Retinal pigment epithelial cell (primary cell): ENCODE measurements around the gene ATG2B.

Source experiments
- DNase-seq: peaks from one replicate; pipeline ENCODE4 v3.0.0-alpha.2; 2010; ENCODE audit warnings: low read depth
- H3K4me3 ChIP-seq: 2 replicates; pipeline ENCODE4 v1.5.1; 2011; ENCODE audit warnings: mild to moderate bottlenecking, low read length, control low read depth, moderate library complexity
- TF ChIP-seq, protein P1 (sequence below): conservative IDR thresholded peaks from 2 replicates; pipeline ENCODE4 v1.5.1; 2011; ENCODE audit warnings: low read depth, low read length, control low read depth, inconsistent platforms

The ATG2B gene

DNA sequence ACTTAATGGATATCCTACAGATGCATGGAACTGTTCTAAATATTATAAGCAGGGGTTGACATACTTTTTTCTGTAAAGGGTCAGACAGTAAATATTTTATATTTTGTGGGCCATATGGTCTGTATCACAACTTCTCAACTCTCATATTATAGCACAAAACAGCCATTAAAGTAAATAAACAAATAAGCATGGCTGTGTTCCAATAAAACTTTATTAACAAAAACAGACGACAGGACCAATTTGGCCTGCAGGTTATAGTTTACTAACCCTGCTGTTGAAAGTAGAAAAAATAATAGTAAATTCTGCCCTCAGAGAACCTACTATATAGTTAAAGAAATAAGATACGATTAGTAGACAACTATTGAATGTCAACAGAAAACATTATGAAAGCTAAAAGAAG, 17.5 kb downstream of the ATG2B start:
- DNase-seq, result no peak
- TF ChIP-seq, protein P1, sequence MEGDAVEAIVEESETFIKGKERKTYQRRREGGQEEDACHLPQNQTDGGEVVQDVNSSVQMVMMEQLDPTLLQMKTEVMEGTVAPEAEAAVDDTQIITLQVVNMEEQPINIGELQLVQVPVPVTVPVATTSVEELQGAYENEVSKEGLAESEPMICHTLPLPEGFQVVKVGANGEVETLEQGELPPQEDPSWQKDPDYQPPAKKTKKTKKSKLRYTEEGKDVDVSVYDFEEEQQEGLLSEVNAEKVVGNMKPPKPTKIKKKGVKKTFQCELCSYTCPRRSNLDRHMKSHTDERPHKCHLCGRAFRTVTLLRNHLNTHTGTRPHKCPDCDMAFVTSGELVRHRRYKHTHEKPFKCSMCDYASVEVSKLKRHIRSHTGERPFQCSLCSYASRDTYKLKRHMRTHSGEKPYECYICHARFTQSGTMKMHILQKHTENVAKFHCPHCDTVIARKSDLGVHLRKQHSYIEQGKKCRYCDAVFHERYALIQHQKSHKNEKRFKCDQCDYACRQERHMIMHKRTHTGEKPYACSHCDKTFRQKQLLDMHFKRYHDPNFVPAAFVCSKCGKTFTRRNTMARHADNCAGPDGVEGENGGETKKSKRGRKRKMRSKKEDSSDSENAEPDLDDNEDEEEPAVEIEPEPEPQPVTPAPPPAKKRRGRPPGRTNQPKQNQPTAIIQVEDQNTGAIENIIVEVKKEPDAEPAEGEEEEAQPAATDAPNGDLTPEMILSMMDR, result no peak
- no peak overlapping the region for H3K4me3 ChIP-seq

DNA sequence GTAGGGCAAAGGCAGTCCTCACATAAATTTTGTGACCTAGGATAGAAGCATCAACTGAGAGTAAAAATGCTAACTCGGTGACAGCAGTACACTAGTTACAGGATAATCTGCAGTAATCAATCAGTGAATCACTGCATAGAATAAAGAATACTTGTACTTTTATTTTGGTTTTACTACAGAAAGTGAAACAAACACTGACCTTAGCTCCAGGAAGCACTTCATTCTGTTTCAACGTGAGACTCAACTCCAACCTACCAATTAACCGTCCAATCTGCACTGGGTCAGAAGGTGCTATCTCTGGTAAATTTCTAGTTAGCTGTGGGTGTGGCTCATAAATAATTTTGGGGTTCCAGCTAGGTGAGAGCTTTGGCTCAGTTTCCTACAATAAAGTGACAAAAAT, 21.8 kb downstream of the ATG2B start:
- TF ChIP-seq, protein P1, result no peak
- DNase-seq, result no peak
- H3K4me3 ChIP-seq, result no peak overlapping the region

DNA sequence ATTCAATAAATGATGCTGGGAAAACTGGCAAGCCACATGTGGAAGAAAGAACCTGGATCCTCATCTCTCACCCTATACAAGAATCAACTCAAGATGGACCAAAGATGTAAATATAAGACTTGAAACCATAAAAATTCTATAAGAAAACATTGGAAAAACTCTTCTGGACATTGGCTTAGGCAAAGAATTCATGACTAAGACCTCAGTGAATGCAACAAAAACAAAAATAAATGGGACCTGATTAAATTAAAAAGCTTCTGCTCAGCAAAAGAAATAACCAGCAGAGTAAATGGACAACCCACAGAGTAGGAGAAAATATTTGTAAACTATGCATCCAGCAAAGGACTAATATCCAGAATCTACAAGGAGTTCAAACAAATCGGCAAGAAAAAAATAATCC, 24.6 kb downstream of the ATG2B start:
- no peak overlapping the region for H3K4me3 ChIP-seq
- TF ChIP-seq, protein P1, result no peak
- no peak for DNase-seq

DNA sequence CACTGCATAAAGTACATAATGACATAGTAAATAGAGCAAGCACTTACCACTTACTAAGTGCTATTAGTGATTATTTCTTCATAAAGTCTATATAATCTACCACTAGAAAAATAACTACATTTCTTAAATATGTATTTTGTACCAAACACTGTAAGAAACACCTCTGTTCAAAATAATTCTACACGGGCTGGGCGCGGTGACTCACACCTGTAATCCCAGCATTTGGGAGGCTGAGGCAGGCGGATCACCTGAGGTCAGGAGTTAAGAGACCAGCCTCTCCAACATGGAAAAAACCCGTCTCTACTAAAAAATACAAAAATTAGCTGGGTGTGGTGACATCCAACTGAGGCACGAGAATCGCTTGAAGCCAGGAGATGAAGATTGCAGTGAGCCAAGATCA, 38.9 kb downstream of the ATG2B start:
- DNase-seq, result no peak
- TF ChIP-seq, protein P1, result no peak
- no peak overlapping the region for H3K4me3 ChIP-seq

DNA sequence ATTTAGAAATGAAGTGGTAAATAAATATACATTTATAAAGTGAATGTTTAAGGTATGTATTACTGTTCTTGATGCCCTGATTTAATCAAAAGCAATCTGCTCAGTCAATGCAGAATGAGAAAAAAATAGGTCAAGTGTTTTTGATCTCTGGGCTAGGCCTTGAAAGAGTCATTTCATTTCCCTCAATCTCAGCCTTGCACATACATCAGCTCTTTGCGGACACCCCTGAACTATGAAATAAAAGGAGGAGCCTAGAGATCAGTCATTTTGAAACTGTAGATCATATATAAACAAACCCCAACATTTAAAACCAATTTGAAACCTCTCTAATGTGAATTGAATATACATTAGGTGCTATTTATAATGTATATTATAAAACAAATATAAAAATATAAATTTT, 42.5 kb downstream of the ATG2B start:
- H3K4me3 ChIP-seq, result no peak overlapping the region
- TF ChIP-seq, protein P1, result no peak
- no peak for DNase-seq

DNA sequence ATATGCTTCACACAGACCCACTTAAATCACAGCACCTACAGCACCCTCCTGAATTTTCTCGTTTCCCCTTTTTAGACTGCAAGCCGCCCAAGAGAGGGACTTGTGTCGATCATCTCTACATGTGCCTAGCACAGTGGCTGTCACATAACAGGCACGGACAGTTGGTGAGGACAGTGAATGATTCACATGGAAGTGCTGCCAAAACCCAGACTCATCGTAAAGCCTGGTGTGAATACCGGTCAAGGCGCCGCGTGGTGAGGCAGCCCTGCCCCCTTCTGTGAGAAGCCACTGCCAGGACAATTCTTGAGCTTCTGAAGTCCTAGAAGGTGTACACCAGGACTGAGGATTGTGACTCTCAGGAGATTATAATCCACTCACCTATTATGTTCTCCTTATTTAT, 44.3 kb downstream of the ATG2B start:
- no peak overlapping the region for H3K4me3 ChIP-seq
- DNase-seq, result no peak
- TF ChIP-seq, protein P1, result no peak

DNA sequence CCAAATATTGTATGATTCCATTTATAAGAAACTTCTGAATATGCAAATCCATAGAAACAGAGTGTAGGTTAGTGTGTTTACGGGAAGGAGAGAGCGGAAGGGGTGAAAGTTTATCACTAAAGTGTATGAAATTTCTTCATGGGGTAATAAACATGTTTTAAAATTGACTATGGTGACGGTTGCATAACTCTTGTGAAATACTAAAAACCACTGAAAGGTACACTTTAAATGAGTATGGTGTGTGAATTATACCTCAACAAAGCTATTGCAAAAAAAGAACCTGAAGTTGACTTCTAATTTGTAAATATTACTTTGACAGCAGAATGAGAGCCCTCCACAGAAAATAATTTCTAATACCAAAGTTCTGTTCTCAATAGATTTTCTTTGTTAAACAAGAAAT, 47.1 kb downstream of the ATG2B start:
- TF ChIP-seq, protein P1, result no peak
- no peak overlapping the region for H3K4me3 ChIP-seq
- no peak for DNase-seq
